Activated CD4-positive, alpha-beta memory T cell treated with anti-CD3 and anti-CD28 coated beads, Interleukin-2, amount 10 ng/mL, durations not matched to agents 7 days and 5 days (primary cell): ENCODE data around the gene SERPINB3. TPM values are rescaled to one million over a fixed set of nuclear protein-coding genes. Genes with fewer than 3 reads are reported as not detected.
"Not testable (repeated sequence)": the region's sequence is repeated elsewhere in the genome, so short reads cannot be mapped to it uniquely, and the experiment has no call there.

ENCODE experiments used
- CTCF ChIA-PET: fragments of 350-600 bp; sonication (Branson Sonifier 250); formaldehyde crosslinking; loops from one replicate; lab custom pipeline; 2021; ENCODE audit warnings: antibody characterized with exemption, inconsistent platforms; lab: Charles Lee
- POLR2A ChIA-PET: fragments of 350-600 bp; sonication (Branson Sonifier 250); formaldehyde crosslinking; loops from one replicate; lab custom pipeline; 2021; ENCODE audit warnings: antibody characterized with exemption; lab: Charles Lee
- DNase-seq: peaks from one replicate; pipeline ENCODE4 v3.0.0-alpha.2; 2020
- H3K27ac Mint-ChIP-seq: one replicate; pipeline ENCODE4 v1.8.0; 2021; ENCODE audit warnings: mild to moderate bottlenecking, mixed read lengths
- H3K27me3 Mint-ChIP-seq: one replicate; pipeline ENCODE4 v1.8.0; 2021; ENCODE audit warnings: mixed read lengths
- H3K36me3 Mint-ChIP-seq: one replicate; pipeline ENCODE4 v1.8.0; 2021; ENCODE audit warnings: low read depth, mixed read lengths
- H3K4me1 Mint-ChIP-seq: one replicate; pipeline ENCODE4 v1.8.0; 2021; ENCODE audit warnings: mixed read lengths
- H3K4me3 Mint-ChIP-seq: one replicate; pipeline ENCODE4 v1.8.0; 2021; ENCODE audit warnings: mild to moderate bottlenecking, mixed read lengths
- H3K9me3 Mint-ChIP-seq: one replicate; pipeline ENCODE4 v1.8.0; 2021; ENCODE audit warnings: mixed read lengths
- total RNA-seq, 2 experiments: library from RNA; stranded (reverse); gene quantifications; one replicate each; pipeline ENCODE4 v1.2.3, GENCODE V29; 2021

Gene SERPINB3
- not detected for total RNA-seq

GRCh38 chr18:63661750-63662149 lies at the start of gene SERPINB3:
TSS of gene SERPINB3 (minus strand) at chr18:63661893. CDS start at chr18:63661216, 677 bp downstream.
- DNase-seq, CTCF ChIA-PET, H3K4me1 Mint-ChIP-seq, H3K27me3 Mint-ChIP-seq, POLR2A ChIA-PET, H3K4me3 Mint-ChIP-seq, H3K27ac Mint-ChIP-seq, H3K9me3 Mint-ChIP-seq, H3K36me3 Mint-ChIP-seq: not testable (repeated sequence)

- no peaks in the 10 kb centered on the region for H3K9me3 Mint-ChIP-seq
- POLR2A ChIA-PET: no interaction called here
Measured at GRCh38 chr18:63708650-63709049, 47.0 kb upstream of the SERPINB3 start.

GRCh38 chr18:63707816-63708215 lies 46.1 kb upstream of the SERPINB3 start:
- ChIA-PET CTCF (no interaction called here), POLR2A (no interaction called here)
- no peak for DNase-seq
- no peaks in the 10 kb centered on the region for H3K27me3 Mint-ChIP-seq
- no peak overlapping the region for H3K27ac Mint-ChIP-seq
- no peak overlapping the region for H3K4me3 Mint-ChIP-seq
- no peaks in the 10 kb centered on the region for H3K4me1 Mint-ChIP-seq
- no peaks in the 10 kb centered on the region for H3K36me3 Mint-ChIP-seq
- H3K9me3 Mint-ChIP-seq: no peaks in the 10 kb centered on the region

More at GRCh38 chr18:63708650-63709049, 47.0 kb upstream of the SERPINB3 start:
- no peaks in the 10 kb centered on the region for H3K4me1 Mint-ChIP-seq
- DNase-seq: no peak
- H3K27ac Mint-ChIP-seq: no peak overlapping the region
- no peaks in the 10 kb centered on the region for H3K27me3 Mint-ChIP-seq
- H3K4me3 Mint-ChIP-seq: no peak overlapping the region
- no peaks in the 10 kb centered on the region for H3K36me3 Mint-ChIP-seq
- CTCF ChIA-PET: no interaction called here

- H3K27me3 Mint-ChIP-seq: no peaks in the 10 kb centered on the region
- POLR2A ChIA-PET: no interaction called here
- CTCF ChIA-PET: no interaction called here
- H3K36me3 Mint-ChIP-seq: no peaks in the 10 kb centered on the region
- H3K4me3 Mint-ChIP-seq: no peak overlapping the region
- H3K4me1 Mint-ChIP-seq: no peaks in the 10 kb centered on the region
- DNase-seq: no peak
- H3K27ac Mint-ChIP-seq: no peak overlapping the region
- no peaks in the 10 kb centered on the region for H3K9me3 Mint-ChIP-seq
Measured at GRCh38 chr18:63705401-63705800, 43.7 kb upstream of the SERPINB3 start.

GRCh38 chr18:63702660-63703059 lies 41.0 kb upstream of the SERPINB3 start, which contains the start of gene SERPINB11:
TSS of gene SERPINB11 (plus strand) at chr18:63702960. CDS start at chr18:63710194, 7,234 bp downstream.
- Mint-ChIP-seq H3K4me1 (no peaks in the 10 kb centered on the region), H3K36me3 (no peaks in the 10 kb centered on the region), H3K27me3 (no peaks in the 10 kb centered on the region), H3K4me3 (no peak within 1 kb of the TSS), H3K9me3 (no peaks in the 10 kb centered on the region), H3K27ac (no peak within 1 kb of the TSS)
- DNase-seq: no peak
- ChIA-PET CTCF (no interaction called here), POLR2A (no interaction called here)

- H3K4me3 Mint-ChIP-seq: no peak overlapping the region
- no peak overlapping the region for H3K27ac Mint-ChIP-seq
- CTCF ChIA-PET: no interaction called here
- H3K36me3 Mint-ChIP-seq: no peaks in the 10 kb centered on the region
- no peak for DNase-seq
- no peaks in the 10 kb centered on the region for H3K9me3 Mint-ChIP-seq
- no peaks in the 10 kb centered on the region for H3K27me3 Mint-ChIP-seq
- POLR2A ChIA-PET: no interaction called here
- H3K4me1 Mint-ChIP-seq: no peaks in the 10 kb centered on the region
Measured at GRCh38 chr18:63701952-63702351, 40.3 kb upstream of the SERPINB3 start.

GRCh38 chr18:63700501-63700900 lies 38.8 kb upstream of the SERPINB3 start:
- H3K9me3 Mint-ChIP-seq: no peaks in the 10 kb centered on the region
- H3K27ac Mint-ChIP-seq: no peak overlapping the region

GRCh38 chr18:63697097-63697660 lies 35.5 kb upstream of the SERPINB3 start:
- H3K27ac Mint-ChIP-seq: no peak overlapping the region
- no peaks in the 10 kb centered on the region for H3K27me3 Mint-ChIP-seq
- no peaks in the 10 kb centered on the region for H3K9me3 Mint-ChIP-seq
- no peaks in the 10 kb centered on the region for H3K4me1 Mint-ChIP-seq
- H3K4me3 Mint-ChIP-seq: no peak overlapping the region
- DNase-seq: no peak
- no peaks in the 10 kb centered on the region for H3K36me3 Mint-ChIP-seq
- ChIA-PET CTCF (no interaction called here), POLR2A (no interaction called here)

More at GRCh38 chr18:63700501-63700900, 38.8 kb upstream of the SERPINB3 start:
- Mint-ChIP-seq H3K36me3 (no peaks in the 10 kb centered on the region), H3K4me3 (no peak overlapping the region), H3K4me1 (no peaks in the 10 kb centered on the region), H3K27me3 (no peaks in the 10 kb centered on the region)
- ChIA-PET CTCF (no interaction called here), POLR2A (no interaction called here)
- no peak for DNase-seq

- Mint-ChIP-seq H3K4me1 (no peaks in the 10 kb centered on the region), H3K27ac (no peak overlapping the region), H3K9me3 (no peaks in the 10 kb centered on the region), H3K36me3 (no peaks in the 10 kb centered on the region), H3K4me3 (no peak overlapping the region), H3K27me3 (no peaks in the 10 kb centered on the region)
- ChIA-PET POLR2A (no interaction called here), CTCF (no interaction called here)
- DNase-seq: no peak
Measured at GRCh38 chr18:63689064-63689463, 27.4 kb upstream of the SERPINB3 start.

GRCh38 chr18:63686871-63687270 lies 25.2 kb upstream of the SERPINB3 start:
- ChIA-PET POLR2A (no interaction called here), CTCF (no interaction called here)
- no peak for DNase-seq
- no peaks in the 10 kb centered on the region for H3K9me3 Mint-ChIP-seq
- H3K27me3 Mint-ChIP-seq: no peaks in the 10 kb centered on the region
- no peak overlapping the region for H3K4me3 Mint-ChIP-seq
- H3K4me1 Mint-ChIP-seq: no peaks in the 10 kb centered on the region
- no peak overlapping the region for H3K27ac Mint-ChIP-seq
- no peaks in the 10 kb centered on the region for H3K36me3 Mint-ChIP-seq

GRCh38 chr18:63684718-63685117 lies 23.0 kb upstream of the SERPINB3 start:
- DNase-seq: no peak
- CTCF ChIA-PET: no interaction called here
- no peak overlapping the region for H3K27ac Mint-ChIP-seq
- POLR2A ChIA-PET: no interaction called here
- no peaks in the 10 kb centered on the region for H3K4me1 Mint-ChIP-seq
- H3K9me3 Mint-ChIP-seq: no peaks in the 10 kb centered on the region
- H3K4me3 Mint-ChIP-seq: no peak overlapping the region
- H3K36me3 Mint-ChIP-seq: no peaks in the 10 kb centered on the region
- no peaks in the 10 kb centered on the region for H3K27me3 Mint-ChIP-seq

- Mint-ChIP-seq H3K36me3 (no peaks in the 10 kb centered on the region), H3K4me3 (no peak overlapping the region), H3K4me1 (no peaks in the 10 kb centered on the region), H3K9me3 (no peaks in the 10 kb centered on the region), H3K27ac (no peak overlapping the region), H3K27me3 (no peaks in the 10 kb centered on the region)
- ChIA-PET CTCF (no interaction called here), POLR2A (no interaction called here)
- no peak for DNase-seq
Measured at GRCh38 chr18:63683890-63684289, 22.2 kb upstream of the SERPINB3 start.

GRCh38 chr18:63683152-63683551 lies 21.5 kb upstream of the SERPINB3 start:
- DNase-seq: no peak
- Mint-ChIP-seq H3K4me3 (no peak overlapping the region), H3K9me3 (no peaks in the 10 kb centered on the region), H3K36me3 (no peaks in the 10 kb centered on the region), H3K4me1 (no peaks in the 10 kb centered on the region), H3K27ac (no peak overlapping the region), H3K27me3 (no peaks in the 10 kb centered on the region)
- ChIA-PET POLR2A (no interaction called here), CTCF (no interaction called here)
